Bronchial epithelial cell (primary cell): ENCODE measurements around the gene ROBO3. TPM values are rescaled to one million over a fixed set of nuclear protein-coding genes. Genes with fewer than 3 reads are reported as not detected.

Experiments
- DNase-seq: peaks from one replicate; pipeline ENCODE4 v3.0.0-alpha.2; 2010; ENCODE audit warnings: low read depth
- FAIRE-seq: peaks from 2 replicates; lab custom pipeline; 2011; peaks lifted over from hg19 to GRCh38; lab: Jason Lieb, UNC
- H3K27me3 ChIP-seq: 2 replicates; pipeline ENCODE4 v1.5.1; 2011; ENCODE audit warnings: low read length; ENCODE audit not compliant: control insufficient read depth, insufficient read depth
- H3K36me3 ChIP-seq: 2 replicates; pipeline ENCODE4 v1.5.1; 2011; ENCODE audit warnings: low read length; ENCODE audit not compliant: control insufficient read depth, insufficient read depth
- H3K4me3 ChIP-seq: 2 replicates; pipeline ENCODE4 v1.5.1; 2011; ENCODE audit warnings: mild to moderate bottlenecking, low read depth, low read length, control low read depth
- CTCF ChIP-seq: IDR thresholded peaks from 2 replicates; pipeline ENCODE4 v1.5.1; 2011; ENCODE audit warnings: mild to moderate bottlenecking, moderate library complexity, low read length, control low read depth, inconsistent platforms; ENCODE audit not compliant: insufficient read depth, severe bottlenecking
- total RNA-seq: library from RNA; depleted of rRNA; stranded (reverse); fragments of >200 nt; gene quantifications from 2 replicates; pipeline ENCODE4 v1.2.1, GENCODE V29; 2014

ROBO3 gene
- total RNA-seq, 1 donor from 2014 or later = 29.5 TPM

- Histone ChIP-seq H3K36me3 (no peaks in the 10 kb centered on the region), H3K27me3 (peaks cover 63% of the 10 kb centered on the region), H3K4me3 (no peak overlapping the region)
- DNase-seq = no peak
- no peak for TF ChIP-seq CTCF
- no peak for FAIRE-seq
These were observed 23.4 kb upstream of the ROBO3 start for GRCh38 chr11:124841840-124842239.

- Histone ChIP-seq H3K36me3 (no peaks in the 10 kb centered on the region), H3K4me3 (no peak overlapping the region), H3K27me3 (peaks cover 66% of the 10 kb centered on the region)
- DNase-seq (no peak), FAIRE-seq (peak; percentile 55)
- TF ChIP-seq CTCF = no peak
These were observed 22.9 kb upstream of the ROBO3 start for GRCh38 chr11:124842305-124842704.

- peaks cover 65% of the 10 kb centered on the region for H3K27me3 ChIP-seq
- no peak for TF ChIP-seq CTCF
- H3K36me3 ChIP-seq = no peaks in the 10 kb centered on the region
- DNase-seq (no peak), FAIRE-seq (no peak)
- H3K4me3 ChIP-seq = no peak overlapping the region
These were observed 21.7 kb upstream of the ROBO3 start for GRCh38 chr11:124843616-124843910.

- TF ChIP-seq CTCF = no peak
- H3K36me3 ChIP-seq = no peaks in the 10 kb centered on the region
- H3K4me3 ChIP-seq = no peak overlapping the region
- FAIRE-seq (peak; percentile 50), DNase-seq (no peak)
- H3K27me3 ChIP-seq = peaks cover 63% of the 10 kb centered on the region
These were observed 20.6 kb upstream of the ROBO3 start for GRCh38 chr11:124844664-124845079.

GRCh38 chr11:124846070-124846673, 19.1 kb upstream of the ROBO3 start:
- Histone ChIP-seq H3K27me3 (peaks cover 56% of the 10 kb centered on the region), H3K4me3 (no peak overlapping the region), H3K36me3 (no peaks in the 10 kb centered on the region)
- no peak for TF ChIP-seq CTCF
- FAIRE-seq (no peak), DNase-seq (no peak)

- no peak for TF ChIP-seq CTCF
- H3K36me3 ChIP-seq = no peaks in the 10 kb centered on the region
- FAIRE-seq (no peak), DNase-seq (no peak)
- H3K27me3 ChIP-seq = peaks cover 20% of the 10 kb centered on the region
- no peak overlapping the region for H3K4me3 ChIP-seq
These were observed 6.1 kb upstream of the ROBO3 start for GRCh38 chr11:124859171-124859570.
